PC-3 (cell line): ENCODE data around the gene LONRF3. TPM values are rescaled to one million over a fixed set of nuclear protein-coding genes. Genes with fewer than 3 reads are reported as not detected.
A peak's percentile ranks its signal among the peaks of the same experiment; 100 is the strongest.

Source experiments
- ATAC-seq: fragments of 200-7000 bp; cut with Tn5 transposase; 2 replicates; pipeline ENCODE4 v1.9.1; 2020; ENCODE audit warnings: mild to moderate bottlenecking, moderate library complexity
- BruUV-seq: library from RNA; stranded (reverse); fragments of 400-500 nt; replicated peaks from 2 replicates; lab custom pipeline; 2021; lab: Mats Ljungman, UMichigan
- CTCF ChIA-PET: fragments of 300-600 bp; sonication (Branson Sonifier 250); formaldehyde crosslinking; loops from one replicate; lab custom pipeline; 2022; ENCODE audit warnings: antibody characterized with exemption; lab: Charles Lee
- POLR2A ChIA-PET: fragments of 300-600 bp; sonication (Branson Sonifier 250); formaldehyde crosslinking; loops from one replicate; lab custom pipeline; 2022; ENCODE audit warnings: antibody characterized with exemption; ENCODE audit not compliant: unreplicated experiment; lab: Charles Lee
- DNase-seq: peaks from one replicate; pipeline ENCODE4 v3.0.0-alpha.2; 2015
- H2AFZ ChIP-seq: fragments of 300-600 bp; sonication (generic); 2 replicates; pipeline ENCODE4 v1.6.0; 2016; ENCODE audit warnings: antibody characterized with exemption, low read length
- H3F3A ChIP-seq: fragments of 300-600 bp; sonication (generic); one replicate; pipeline ENCODE4 v1.6.0; 2017; ENCODE audit warnings: antibody characterized with exemption, low read length, control low read depth, mild to moderate bottlenecking; ENCODE audit not compliant: unreplicated experiment
- H3K27ac ChIP-seq: fragments of 300-600 bp; sonication (generic); 2 replicates; pipeline ENCODE4 v1.5.1; 2016; ENCODE audit warnings: mild to moderate bottlenecking, low read length
- H3K27me3 ChIP-seq: fragments of 300-600 bp; sonication (generic); 2 replicates; pipeline ENCODE4 v1.6.1; 2016; ENCODE audit warnings: low read length, mixed read lengths
- H3K36me3 ChIP-seq: fragments of 300-600 bp; sonication (generic); 2 replicates; pipeline ENCODE4 v1.6.1; 2016; ENCODE audit warnings: low read depth, mixed run types, low read length, mixed read lengths
- H3K4me1 ChIP-seq: fragments of 300-600 bp; sonication (generic); 2 replicates; pipeline ENCODE4 v1.5.1; 2016; ENCODE audit warnings: low read length; ENCODE audit not compliant: insufficient read depth
- H3K4me2 ChIP-seq: fragments of 300-600 bp; sonication (generic); 2 replicates; pipeline ENCODE4 v1.6.0; 2016; ENCODE audit warnings: low read length
- H3K4me3 ChIP-seq: fragments of 300-600 bp; sonication (generic); 2 replicates; pipeline ENCODE4 v1.5.1; 2016; ENCODE audit warnings: mild to moderate bottlenecking, low read length, mixed read lengths
- H3K79me2 ChIP-seq: fragments of 300-600 bp; sonication (generic); 2 replicates; pipeline ENCODE4 v1.6.1; 2017; ENCODE audit warnings: low read length, mixed read lengths
- H3K9ac ChIP-seq: fragments of 300-600 bp; sonication (generic); 2 replicates; pipeline ENCODE4 v1.6.0; 2016; ENCODE audit warnings: mild to moderate bottlenecking, low read length
- H3K9me2 ChIP-seq: fragments of 300-600 bp; sonication (generic); replicated peaks from 2 replicates; pipeline ENCODE4 v1.6.1; 2016; ENCODE audit warnings: mixed run types, low read length, mixed read lengths
- H3K9me3 ChIP-seq: fragments of 300-600 bp; sonication (generic); 2 replicates; pipeline ENCODE4 v1.6.1; 2016; ENCODE audit warnings: low read length, mixed read lengths
- H4K20me1 ChIP-seq: fragments of 300-600 bp; sonication (generic); 2 replicates; pipeline ENCODE4 v1.6.1; 2016; ENCODE audit warnings: low read length, mixed read lengths
- CTCF ChIP-seq: fragments of 300-600 bp; sonication (generic); conservative IDR thresholded peaks from 2 replicates; pipeline ENCODE4 v1.5.1; 2017; ENCODE audit warnings: antibody characterized with exemption, low read depth, mild to moderate bottlenecking, low read length
- EZH2 ChIP-seq: fragments of 300-600 bp; sonication (generic); IDR thresholded peaks from one replicate; pipeline ENCODE4 v1.6.1; 2017; ENCODE audit warnings: antibody characterized with exemption, mild to moderate bottlenecking, low read length; ENCODE audit not compliant: unreplicated experiment
- EZH2phosphoT487 ChIP-seq: fragments of 300-600 bp; sonication (generic); IDR thresholded peaks from 2 replicates; pipeline ENCODE4 v1.6.1; 2018; ENCODE audit warnings: mild to moderate bottlenecking, antibody characterized with exemption, low read length, borderline replicate concordance
- intact Hi-C: fragments of 100-400 bp; cut with micrococcal nuclease; formaldehyde crosslinking; loops from 2 replicates; pipeline ENCODE4 v1.9.0; 2023
- total RNA-seq: library from RNA; depleted of rRNA; stranded (reverse); fragments of >200 nt; gene quantifications from 2 replicates; pipeline ENCODE4 v1.2.3, GENCODE V29; 2014

Gene LONRF3
- total RNA-seq, 1 experiment from 2014 or later, result 14.5 TPM

- Histone ChIP-seq H3K9me3 (no peaks in the 10 kb centered on the region), H3K9ac (no peak overlapping the region), H3K4me2 (no peak overlapping the region), H3K27ac (no peak overlapping the region), H3K36me3 (no peaks in the 10 kb centered on the region), H3K79me2 (no peaks in the 10 kb centered on the region), H3K4me1 (no peaks in the 10 kb centered on the region), H3K27me3 (no peaks in the 10 kb centered on the region), H3K4me3 (no peak overlapping the region), H2AFZ (no peak overlapping the region), H3F3A (no peaks in the 10 kb centered on the region), H3K9me2 (no peaks in the 10 kb centered on the region), H4K20me1 (no peaks in the 10 kb centered on the region)
- ATAC-seq (no peak), DNase-seq (no peak)
- CTCF ChIA-PET, result no interaction called here
- TF ChIP-seq EZH2 (no peak), EZH2phosphoT487 (no peak), CTCF (no peak)
- POLR2A ChIA-PET, result interaction anchor here (0.5 kb wide), 1 partner anchor 388 kb away, joined by 3 read pairs; no protein-coding TSS in a partner anchor
- intact Hi-C loops, result no loop called here
- no TSS peak for BruUV-seq
Measured at GRCh38 chrX:119055687-119056086, 81.3 kb downstream of the LONRF3 start.

GRCh38 chrX:119062750-119063374, 88.4 kb downstream of the LONRF3 start:
- BruUV-seq, result no TSS peak
- ATAC-seq, result peak; percentile 38
- POLR2A ChIA-PET, result no interaction called here

More at GRCh38 chrX:119062750-119063374, 88.4 kb downstream of the LONRF3 start:
- Histone ChIP-seq H3K9me2 (no peaks in the 10 kb centered on the region), H3K27me3 (no peaks in the 10 kb centered on the region), H3K4me3 (no peak overlapping the region), H3K9me3 (no peaks in the 10 kb centered on the region), H3F3A (no peaks in the 10 kb centered on the region), H3K79me2 (no peaks in the 10 kb centered on the region), H3K9ac (no peak overlapping the region), H2AFZ (no peak overlapping the region), H3K36me3 (no peaks in the 10 kb centered on the region), H3K4me1 (peaks cover 9% of the 10 kb centered on the region), H4K20me1 (no peaks in the 10 kb centered on the region), H3K27ac (no peak overlapping the region), H3K4me2 (no peak overlapping the region)
- no peak for TF ChIP-seq EZH2
- no peak for TF ChIP-seq CTCF
- no peak for TF ChIP-seq EZH2phosphoT487
- intact Hi-C loops, result no loop called here
- CTCF ChIA-PET, result interaction anchor here (0.6 to 1.1 kb wide), 2 partner anchors 10 to 58 kb away, joined by 3 read pairs; no protein-coding TSS in a partner anchor
- peak; percentile 34 for DNase-seq
